Raji (cell line): ENCODE data around the gene ZBTB47.

Experiments
- POLR2A ChIP-seq: IDR thresholded peaks from 2 replicates; pipeline ENCODE4 v1.6.1; 2011; ENCODE audit warnings: low read depth, low read length, control low read depth; ENCODE audit not compliant: insufficient read depth

The ZBTB47 gene

GRCh38 chr3:42694366-42694765, 40.9 kb downstream of the ZBTB47 start:
- no peak for TF ChIP-seq POLR2A

DNA sequence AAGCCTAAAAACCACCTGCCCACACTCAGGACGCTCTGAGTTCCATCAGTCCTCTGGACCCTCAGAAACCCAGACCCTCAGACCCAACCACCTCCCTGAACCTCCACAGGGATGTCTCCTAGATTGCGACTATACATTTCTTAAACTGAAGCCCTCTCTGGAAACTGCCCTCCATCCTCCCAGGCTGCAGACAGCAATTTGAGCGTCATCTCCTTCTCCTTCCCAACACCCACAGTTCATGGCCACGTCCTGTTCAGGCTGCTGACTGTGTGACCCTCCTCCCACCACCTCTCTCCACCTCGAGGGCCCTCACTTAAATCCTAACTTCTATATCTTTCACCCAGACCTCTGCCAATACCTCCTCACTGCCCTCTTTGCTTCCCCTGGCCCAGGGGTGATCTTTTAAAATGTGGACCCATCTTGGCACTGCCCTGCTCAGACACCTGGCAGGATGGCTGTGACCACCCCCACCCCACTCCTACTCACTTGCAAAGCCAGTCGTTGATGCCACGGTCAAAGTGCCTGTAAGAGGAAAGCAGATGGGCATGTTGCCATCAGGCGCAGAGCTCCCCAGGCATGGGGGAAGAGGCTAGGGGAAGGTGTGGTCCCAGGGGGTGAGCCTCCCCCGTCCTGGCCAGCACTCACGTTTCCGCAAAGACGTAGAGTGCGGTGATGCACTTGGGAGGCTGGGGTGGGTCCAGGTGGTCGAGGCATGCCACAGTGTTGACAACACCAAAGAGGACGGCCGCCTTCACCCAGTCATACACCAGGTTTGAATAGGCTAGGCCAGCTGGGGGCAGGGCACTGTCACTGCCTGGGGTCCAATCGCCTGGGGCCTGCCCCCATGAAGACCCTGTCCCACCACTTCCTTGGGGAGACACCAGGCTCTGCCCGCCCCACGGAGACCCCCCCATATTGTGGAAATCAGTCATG, 43.1 kb downstream of the ZBTB47 start:
- no peak for TF ChIP-seq POLR2A

- no peak for TF ChIP-seq POLR2A
These were observed 44.0 kb downstream of the ZBTB47 start for GRCh38 chr3:42697289-42698051.

DNA sequence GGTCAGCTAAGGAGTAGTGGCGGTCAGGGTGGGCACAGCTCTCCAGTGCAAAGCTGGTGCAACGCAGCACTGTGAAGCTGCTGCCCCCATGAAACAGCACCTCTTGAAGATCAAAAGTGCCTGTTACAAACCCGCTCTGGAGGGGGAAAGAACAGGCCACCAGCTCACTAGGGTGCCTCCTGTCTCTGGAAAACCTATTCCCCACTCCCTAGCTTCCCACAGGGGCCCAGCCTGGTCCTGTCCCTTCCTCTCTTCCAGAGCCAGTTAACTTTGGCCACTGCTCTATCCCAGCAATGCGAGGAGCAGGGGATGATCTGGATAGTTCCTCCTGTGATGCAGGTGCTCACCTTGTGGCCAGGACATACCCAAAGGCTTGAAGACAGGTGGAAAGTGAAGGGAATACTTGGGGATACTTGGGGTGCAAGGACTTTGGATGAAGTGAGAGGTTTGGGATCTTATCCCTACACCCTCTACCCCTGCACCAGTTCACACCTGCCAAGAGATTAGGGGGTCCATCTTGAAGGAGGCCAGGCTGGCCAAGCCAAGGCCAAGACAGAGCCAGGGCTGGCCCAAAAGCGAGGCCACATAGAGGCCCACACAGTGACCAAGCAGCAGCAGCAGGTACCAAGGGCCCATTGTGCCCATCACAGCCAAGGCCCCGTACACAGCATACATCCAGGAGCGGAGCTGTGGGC, 44.9 kb downstream of the ZBTB47 start:
- TF ChIP-seq POLR2A = no peak

- TF ChIP-seq POLR2A = no peak
These were observed 45.4 kb downstream of the ZBTB47 start for GRCh38 chr3:42698911-42699230.

GRCh38 chr3:42699511-42699971, 46.0 kb downstream of the ZBTB47 start:
- TF ChIP-seq POLR2A = no peak

GRCh38 chr3:42700366-42701288, 47.1 kb downstream of the ZBTB47 start:
- TF ChIP-seq POLR2A = no peak

GRCh38 chr3:42701371-42702065, 48.0 kb downstream of the ZBTB47 start:
- TF ChIP-seq POLR2A = no peak

DNA sequence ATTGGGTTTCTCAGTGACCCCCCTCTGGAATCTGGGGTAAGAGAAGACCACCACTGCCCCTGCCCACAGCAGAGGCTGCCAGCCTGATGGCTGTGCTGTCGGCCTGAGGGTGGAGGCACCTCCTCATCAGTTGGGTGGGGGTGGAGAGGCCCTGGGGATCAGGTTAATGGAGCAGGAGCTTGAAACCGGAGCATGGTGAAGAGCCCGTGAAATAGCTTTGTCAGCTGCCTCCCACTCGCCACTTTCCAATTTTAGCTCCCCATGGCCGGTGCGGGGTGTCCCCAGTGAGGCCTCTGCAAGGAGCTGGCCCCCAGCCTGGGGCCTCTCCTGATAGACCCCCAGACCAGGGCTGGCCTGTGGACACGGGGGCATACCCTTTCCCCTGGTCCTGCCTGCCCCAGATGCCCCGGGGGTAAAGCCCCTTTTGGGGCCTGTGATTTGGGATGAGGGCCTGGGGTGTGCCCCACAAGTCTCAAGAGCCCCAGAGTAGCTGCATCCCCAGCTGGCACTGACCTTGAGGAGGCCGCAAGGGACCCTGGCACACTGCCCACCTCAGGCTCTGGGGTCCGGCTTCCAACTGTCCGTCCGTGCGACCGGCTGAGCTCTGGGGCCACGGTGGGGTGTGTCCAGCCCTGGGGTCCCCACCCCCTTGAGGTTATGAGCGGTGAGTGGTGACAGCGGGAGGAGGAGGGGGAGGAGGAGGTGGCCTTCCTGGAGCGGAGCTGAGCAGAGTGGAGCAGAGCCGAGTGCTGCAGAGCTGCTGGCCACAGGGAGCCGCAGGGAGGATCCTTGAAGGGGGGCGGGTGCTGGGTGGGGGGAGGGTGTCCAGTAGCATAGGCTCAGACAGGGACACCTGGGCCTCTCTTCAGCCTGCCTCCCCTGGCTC, 48.8 kb downstream of the ZBTB47 start, which contains the start of gene HHATL:
Gene HHATL (minus strand): TSS at position 733 of the 886 bp plus-strand sequence. CDS start 1,972 bp downstream, outside the sequence.
- no peak for TF ChIP-seq POLR2A

- no peak for TF ChIP-seq POLR2A
These were observed 49.6 kb downstream of the ZBTB47 start for GRCh38 chr3:42702982-42703694.

- TF ChIP-seq POLR2A = no peak
These were observed 50.2 kb downstream of the ZBTB47 start for GRCh38 chr3:42703695-42704025.

DNA sequence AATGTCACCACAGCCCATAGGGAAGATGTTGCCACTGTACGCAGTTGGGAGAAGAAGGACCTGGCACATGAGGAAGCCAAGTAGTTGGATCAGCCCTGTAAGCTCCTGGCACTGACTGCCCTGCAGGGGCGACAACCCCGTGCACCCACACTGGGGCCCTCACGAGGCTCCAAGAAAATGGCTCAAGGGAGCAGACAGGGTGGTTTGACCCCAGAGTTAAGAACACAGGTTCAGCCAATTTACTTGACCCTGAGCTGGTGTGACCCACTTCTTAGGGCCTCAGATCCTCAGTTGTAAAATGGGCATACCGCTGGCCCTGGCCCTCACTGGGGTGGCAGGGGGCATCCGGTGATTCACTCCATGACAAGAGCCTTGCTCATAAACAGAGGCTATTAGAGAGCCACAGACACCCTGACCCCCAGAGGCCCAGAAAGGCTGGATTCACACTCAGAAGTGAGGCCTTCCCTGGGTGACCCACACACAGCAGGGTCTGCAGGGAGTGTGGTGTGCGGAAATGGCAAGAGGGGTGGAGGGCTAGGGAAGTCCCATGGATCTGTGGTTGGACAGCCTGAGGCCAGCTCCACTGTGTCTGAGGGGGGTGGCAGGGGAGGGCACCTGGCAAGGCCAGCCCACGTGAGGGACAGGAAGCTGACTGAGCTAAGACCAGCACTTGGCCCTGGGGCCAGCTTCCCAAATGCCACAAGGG, 50.8 kb downstream of the ZBTB47 start:
- no peak for TF ChIP-seq POLR2A
